Body of pancreas (tissue), 4 donors: Measurements from ENCODE around the gene IFT25.

Source experiments
- POLR2A ChIP-seq, 3 donors: fragments of 450-650 bp; IDR thresholded peaks; one replicate each; pipeline ENCODE4 v1.6.1; 2016; ENCODE audit warnings: antibody characterized with exemption in 3 of 3, mild to moderate bottlenecking in 2 of 3
- TF ChIP-seq, protein P1 (sequence below), 7 experiments: fragments of 450-650 bp in 4 of 7; fragments of 200-600 bp in 3 of 7; sonication (generic) in 3 of 7; IDR thresholded peaks; one replicate each; pipeline ENCODE4 v1.5.1; 2016 to 2019; ENCODE audit warnings: antibody characterized with exemption in 7 of 7

DNA sequence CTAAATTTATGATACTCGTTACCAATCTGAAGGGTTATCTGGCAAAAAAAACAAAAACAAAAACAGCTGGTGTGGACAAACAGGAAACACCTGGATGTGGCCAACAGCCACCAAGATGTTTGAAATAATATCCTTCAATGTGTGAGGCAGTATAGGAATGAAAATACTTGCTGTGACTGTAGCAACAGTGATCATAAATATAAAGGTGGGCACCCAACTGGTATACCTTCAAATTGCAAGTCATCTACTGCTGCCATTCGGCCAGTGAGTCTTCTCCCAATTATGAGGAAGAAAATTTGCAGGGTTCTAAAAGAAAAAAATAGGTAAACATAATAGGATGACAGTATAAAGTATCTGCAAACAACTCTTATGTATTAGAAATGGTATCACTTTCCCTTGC is 56.8 kb downstream of the IFT25 start:
- TF ChIP-seq POLR2A (IDR thresholded peaks at IDR 0.05), result no peak
- TF ChIP-seq, protein P1, sequence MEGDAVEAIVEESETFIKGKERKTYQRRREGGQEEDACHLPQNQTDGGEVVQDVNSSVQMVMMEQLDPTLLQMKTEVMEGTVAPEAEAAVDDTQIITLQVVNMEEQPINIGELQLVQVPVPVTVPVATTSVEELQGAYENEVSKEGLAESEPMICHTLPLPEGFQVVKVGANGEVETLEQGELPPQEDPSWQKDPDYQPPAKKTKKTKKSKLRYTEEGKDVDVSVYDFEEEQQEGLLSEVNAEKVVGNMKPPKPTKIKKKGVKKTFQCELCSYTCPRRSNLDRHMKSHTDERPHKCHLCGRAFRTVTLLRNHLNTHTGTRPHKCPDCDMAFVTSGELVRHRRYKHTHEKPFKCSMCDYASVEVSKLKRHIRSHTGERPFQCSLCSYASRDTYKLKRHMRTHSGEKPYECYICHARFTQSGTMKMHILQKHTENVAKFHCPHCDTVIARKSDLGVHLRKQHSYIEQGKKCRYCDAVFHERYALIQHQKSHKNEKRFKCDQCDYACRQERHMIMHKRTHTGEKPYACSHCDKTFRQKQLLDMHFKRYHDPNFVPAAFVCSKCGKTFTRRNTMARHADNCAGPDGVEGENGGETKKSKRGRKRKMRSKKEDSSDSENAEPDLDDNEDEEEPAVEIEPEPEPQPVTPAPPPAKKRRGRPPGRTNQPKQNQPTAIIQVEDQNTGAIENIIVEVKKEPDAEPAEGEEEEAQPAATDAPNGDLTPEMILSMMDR (IDR thresholded peaks at IDR 0.05), result no peak
